HepG2 (cell line): Measurements from ENCODE around the gene EBF3. TPM values are rescaled to one million over a fixed set of nuclear protein-coding genes. Genes with fewer than 3 reads are reported as not detected.

Experiments
- ATAC-seq: fragments of 200-7000 bp; cut with Tn5 transposase; 3 replicates; pipeline ENCODE4 v1.9.1; 2020; ENCODE audit warnings: mild to moderate bottlenecking, moderate library complexity
- BruUV-seq: library from RNA; stranded (reverse); fragments of 400-500 nt; replicated peaks from 2 replicates; lab custom pipeline; 2021; lab: Mats Ljungman, UMichigan
- CTCF ChIA-PET: fragments of 300-600 bp; formaldehyde crosslinking; extraction: SDS; loops from one replicate; lab custom pipeline; 2021; ENCODE audit warnings: low total read pairs, inconsistent platforms, low intra/inter-chr PET ratio; lab: Yijun Ruan, JAX
- POLR2A ChIA-PET: fragments of 350-600 bp; sonication (Branson Sonifier 250); formaldehyde crosslinking; loops from one replicate; lab custom pipeline; 2020; ENCODE audit warnings: antibody characterized with exemption, inconsistent platforms; lab: Yijun Ruan, JAX
- DNase-seq: peaks from one replicate; pipeline ENCODE4 v3.0.0-alpha.2; 2015; ENCODE audit warnings: low spot score
- FAIRE-seq: peaks from 3 replicates; lab custom pipeline; 2011; peaks lifted over from hg19 to GRCh38; lab: Jason Lieb, UNC
- H2AFZ ChIP-seq: one replicate; pipeline ENCODE4 v1.6.1; 2011; ENCODE audit warnings: low read length, inconsistent platforms
- H3K27ac ChIP-seq: fragments of 300-600 bp; 3 replicates; pipeline ENCODE4 v1.8.0; 2011; ENCODE audit warnings: mixed run types, mild to moderate bottlenecking, mixed read lengths, low read length, inconsistent platforms; ENCODE audit not compliant: insufficient read depth; ENCODE audit errors: extremely low read length
- H3K27me3 ChIP-seq, 2 experiments: fragments of 200-600 bp in 1 of 2; 2 replicates in 1 of 2; 3 replicates in 1 of 2; pipeline versions ENCODE4 v1.6.0 to v1.8.0; 2011; ENCODE audit warnings: low read length in 2 of 2, mild to moderate bottlenecking in 2 of 2, moderate library complexity in 2 of 2, inconsistent platforms in 1 of 2; ENCODE audit not compliant: insufficient read depth in 2 of 2, control insufficient read depth in 1 of 2
- H3K36me3 ChIP-seq, 2 experiments: fragments of 200-600 bp in 1 of 2; replicated peaks in 1 of 2; 2 replicates in 1 of 2; 3 replicates in 1 of 2; pipeline versions ENCODE4 v1.5.1 to v1.8.0; 2011; ENCODE audit warnings: low read length in 2 of 2, inconsistent platforms in 1 of 2; ENCODE audit not compliant: insufficient read depth in 2 of 2, control insufficient read depth in 1 of 2
- H3K4me1 ChIP-seq: 2 replicates; pipeline ENCODE4 v1.5.1; 2012; ENCODE audit warnings: low read length, inconsistent platforms; ENCODE audit not compliant: insufficient read depth
- H3K4me2 ChIP-seq: 2 replicates; pipeline ENCODE4 v1.6.0; 2011; ENCODE audit warnings: low read depth, low read length, inconsistent platforms
- H3K4me3 ChIP-seq, 3 experiments: fragments of 200-600 bp in 1 of 3; sonication (generic), shearing (Covaris generic) in 1 of 3; replicated peaks in 1 of 3; 2 replicates each; pipeline ENCODE4 v1.5.1; 2011 to 2016; ENCODE audit warnings: low read length in 3 of 3, inconsistent platforms in 2 of 3, low read depth in 2 of 3, mild to moderate bottlenecking in 2 of 3, control low read depth in 1 of 3, mixed read lengths in 1 of 3; ENCODE audit not compliant: insufficient read depth in 1 of 3
- H3K79me2 ChIP-seq: one replicate; pipeline ENCODE4 v1.6.1; 2011; ENCODE audit warnings: low read length, inconsistent platforms; ENCODE audit not compliant: insufficient read depth
- H3K9ac ChIP-seq: 2 replicates; pipeline ENCODE4 v1.6.0; 2011; ENCODE audit warnings: mild to moderate bottlenecking, low read depth, low read length, inconsistent platforms; ENCODE audit not compliant: insufficient read depth
- H3K9me3 ChIP-seq: 2 replicates; pipeline ENCODE4 v1.5.1; 2012; ENCODE audit warnings: mild to moderate bottlenecking, low read length
- H4K20me1 ChIP-seq: 2 replicates; pipeline ENCODE4 v1.6.0; 2011; ENCODE audit warnings: inconsistent platforms, mild to moderate bottlenecking, low read length, moderate library complexity; ENCODE audit not compliant: insufficient read depth
- KLF13 ChIP-seq: sonication (generic); formaldehyde crosslinking; IDR thresholded peaks from 2 replicates; pipeline ENCODE4 v1.4.0; 2020; ENCODE audit warnings: mild to moderate bottlenecking, missing genetic modification reagents
- RFX1 ChIP-seq: fragments of 450-650 bp; IDR thresholded peaks from 2 replicates; pipeline ENCODE4 v1.6.1; 2017
- STAT6 ChIP-seq: sonication (generic); formaldehyde crosslinking; IDR thresholded peaks from 2 replicates; pipeline ENCODE4 v1.4.0; 2020; ENCODE audit warnings: missing genetic modification reagents, mild to moderate bottlenecking, borderline replicate concordance
- UBTF ChIP-seq: sonication (generic); formaldehyde crosslinking; IDR thresholded peaks from 2 replicates; pipeline ENCODE4 v1.4.0; 2020; ENCODE audit warnings: mild to moderate bottlenecking, missing genetic modification reagents
- ZNF441 ChIP-seq: sonication (generic); formaldehyde crosslinking; IDR thresholded peaks from 2 replicates; pipeline ENCODE4 v1.7.0; 2021; ENCODE audit warnings: missing genetic modification reagents, borderline replicate concordance
- ZNF577 ChIP-seq: sonication (generic); formaldehyde crosslinking; IDR thresholded peaks from 2 replicates; pipeline ENCODE4 v1.4.0; 2020; ENCODE audit warnings: mild to moderate bottlenecking, low read depth, missing genetic modification reagents, borderline replicate concordance
- ZNF580 ChIP-seq: IDR thresholded peaks from 2 replicates; pipeline ENCODE4 v1.6.1; 2016; ENCODE audit warnings: low read depth, borderline replicate concordance
- WGBS: methylation state at CpG from one replicate; pipeline ENCODE4 v1.1.6; 2017; ENCODE audit warnings: low lambda C conversion rate; 5-methylcytosine and 5-hydroxymethylcytosine counted together
- in situ Hi-C: cut with HindIII; loops from 2 replicates; pipeline ENCODE4 v1.10.0; 2017; ENCODE audit warnings: low pct_unique_long_range_greater_than_20kb; ENCODE audit not compliant: extremely low pct_ligation_motif_present
- intact Hi-C: fragments of 100-400 bp; cut with micrococcal nuclease; formaldehyde crosslinking; loops from one replicate; pipeline ENCODE4 v1.10.0; 2022; ENCODE audit not compliant: unreplicated experiment
- polyA plus RNA-seq, 8 experiments: library from polyadenylated mRNA; depleted of rRNA in 3 of 8; stranded (reverse) in 7 of 8; unstranded in 1 of 8; fragments of >200 nt; fragmentation: Illumina TruSeq in 4 of 8; extraction: Trizol in 4 of 8; gene quantifications; 2 replicates each; pipeline versions ENCODE4 v1.2.1 to v1.2.3, GENCODE V29; 2011 to 2016; ENCODE audit warnings: low read depth in 4 of 8, missing spikeins in 1 of 8, mixed read lengths in 1 of 8; ENCODE audit not compliant: insufficient read depth in 1 of 8
- total RNA-seq, 5 experiments: library from RNA; depleted of rRNA; stranded (reverse); fragments of >200 nt; fragmentation: Illumina TruSeq; extraction: Trizol; gene quantifications; 2 replicates each; pipeline ENCODE4 v1.2.3, GENCODE V29; 2016; ENCODE audit warnings: low read depth in 1 of 5

Gene EBF3
- total and polyA plus RNA-seq, 2 of the 13 experiments (the other 11 are each of a cell fraction or from before 2014, with no cell fraction given) = not detected

GRCh38 chr10:129949891-129950291 lies 14.2 kb downstream of the EBF3 start:
- FAIRE-seq (no peak), DNase-seq (no peak), ATAC-seq (no peak)
- H3K9ac ChIP-seq = no peak overlapping the region
- H3K9me3 ChIP-seq = no peaks in the 10 kb centered on the region
- intact Hi-C loops (no loop called here), in situ Hi-C loops (loop anchor here (25.0 kb wide), 1 partner anchor 1688 kb away; no protein-coding TSS in a partner anchor)
- no peak overlapping the region for H3K4me2 ChIP-seq
- BruUV-seq = no TSS peak
- peaks cover 5 to 34% of the 10 kb centered on the region in 2 experiments; a peak in 4 of 5 replicates for H3K27me3 ChIP-seq
- no peaks in the 10 kb centered on the region for H3K36me3 ChIP-seq
- ChIA-PET CTCF (no interaction called here), POLR2A (no interaction called here)
- no peak overlapping the region for H3K4me3 ChIP-seq
- WGBS = 31% methylated on average over 16 of the region's 16 CpGs
- no peak overlapping the region for H3K27ac ChIP-seq
- TF ChIP-seq STAT6 (CRISPR knock-in tag) (no peak), ZNF580 (CRISPR knock-in tag) (no peak), ZNF577 (CRISPR knock-in tag) (no peak), RFX1 (no peak), KLF13 (CRISPR knock-in tag) (no peak), ZNF441 (CRISPR knock-in tag) (no peak), UBTF (CRISPR knock-in tag) (no peak)
- no peaks in the 10 kb centered on the region for H3K79me2 ChIP-seq
- H4K20me1 ChIP-seq = no peaks in the 10 kb centered on the region
- no peak overlapping the region for H2AFZ ChIP-seq
- no peaks in the 10 kb centered on the region for H3K4me1 ChIP-seq
